GM21786 (cell line): ENCODE results near the gene KNOP1.
"Not testable (repeated sequence)": the region's sequence is repeated elsewhere in the genome, so short reads cannot be mapped to it uniquely, and the experiment has no call there.

ENCODE experiments used
- ATAC-seq: cut with Tn5 transposase; IDR thresholded peaks from one replicate; pipeline ENCODE4 v1.9.1; 2021; ENCODE audit not compliant: unreplicated experiment

The KNOP1 gene

DNA sequence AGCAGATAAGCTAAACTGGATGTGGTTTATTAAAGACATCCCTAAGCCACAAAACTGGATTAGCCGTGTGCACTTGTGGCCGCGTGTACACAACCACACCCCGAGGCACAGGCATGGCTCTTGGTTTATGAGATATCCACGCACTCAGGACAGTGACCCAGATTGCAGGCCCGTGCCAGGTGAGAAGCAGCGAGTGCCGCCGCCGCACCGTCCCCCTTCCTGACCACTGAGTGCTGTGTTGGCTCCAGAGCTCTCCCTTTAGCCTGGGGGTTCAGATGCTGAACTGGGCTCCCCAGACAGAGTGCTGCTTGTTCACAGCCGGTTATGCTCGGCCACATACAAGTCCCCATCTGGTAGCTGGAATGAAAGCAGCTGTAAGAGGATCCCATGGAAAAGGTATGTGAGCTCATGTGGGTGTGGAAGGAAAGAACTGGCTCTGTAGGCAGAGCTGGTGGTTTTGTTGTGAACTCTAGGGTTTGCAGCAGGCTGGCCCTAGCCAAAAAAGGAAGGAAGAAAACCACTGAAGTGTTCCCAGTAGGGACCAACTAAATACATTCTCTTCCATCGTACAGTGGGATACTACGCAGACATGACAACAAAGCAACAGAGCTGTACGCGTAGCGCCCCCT, 29.5 kb downstream of the KNOP1 start:
- ATAC-seq: no peak

GRCh38 chr16:19687279-19687678, 30.7 kb downstream of the KNOP1 start:
- no peak for ATAC-seq

DNA sequence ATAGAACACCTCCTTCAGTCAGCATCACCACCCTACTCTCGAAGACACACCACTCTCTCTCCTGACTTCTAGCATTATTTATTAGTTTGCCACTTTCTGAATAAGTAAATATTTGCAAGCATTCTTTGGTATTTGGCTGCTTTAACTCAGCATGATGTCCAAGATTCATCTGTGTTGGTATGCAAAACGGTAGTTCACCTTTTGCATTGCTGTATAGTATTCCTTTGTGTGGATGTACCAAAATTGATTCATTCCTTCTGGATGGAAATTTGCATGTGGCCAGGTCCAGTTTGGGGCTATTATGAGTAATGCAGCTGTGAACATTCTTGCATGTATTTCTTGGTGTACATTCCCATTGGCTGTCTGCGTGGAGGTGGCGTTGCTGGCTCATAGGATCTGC, 32.9 kb downstream of the KNOP1 start:
- no peak for ATAC-seq

- ATAC-seq: no peak
Measured at GRCh38 chr16:19683453-19684236, 34.4 kb downstream of the KNOP1 start.

GRCh38 chr16:19681637-19682036, 36.4 kb downstream of the KNOP1 start:
- ATAC-seq: no peak

GRCh38 chr16:19680881-19681340, 37.1 kb downstream of the KNOP1 start:
- ATAC-seq: no peak

DNA sequence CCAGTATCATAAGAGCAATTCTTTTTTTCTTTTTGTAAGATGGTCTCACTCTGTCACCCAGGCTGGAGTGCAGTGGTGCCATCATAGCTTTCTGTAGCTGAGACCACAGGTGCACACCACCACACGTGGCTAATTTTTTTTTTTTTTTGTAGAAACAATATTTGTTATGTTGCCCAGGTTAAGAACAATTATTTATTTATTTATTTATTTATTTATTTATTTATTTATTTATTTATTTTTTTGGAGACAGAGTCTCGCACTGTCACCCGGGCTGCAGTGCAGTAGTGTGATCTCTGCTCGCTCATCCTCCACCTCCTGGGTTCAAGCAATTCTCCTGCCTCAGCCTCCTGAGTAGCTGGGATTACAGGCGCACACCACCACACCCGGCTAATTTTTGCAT, 38.7 kb downstream of the KNOP1 start:
- ATAC-seq: not testable (repeated sequence)

DNA sequence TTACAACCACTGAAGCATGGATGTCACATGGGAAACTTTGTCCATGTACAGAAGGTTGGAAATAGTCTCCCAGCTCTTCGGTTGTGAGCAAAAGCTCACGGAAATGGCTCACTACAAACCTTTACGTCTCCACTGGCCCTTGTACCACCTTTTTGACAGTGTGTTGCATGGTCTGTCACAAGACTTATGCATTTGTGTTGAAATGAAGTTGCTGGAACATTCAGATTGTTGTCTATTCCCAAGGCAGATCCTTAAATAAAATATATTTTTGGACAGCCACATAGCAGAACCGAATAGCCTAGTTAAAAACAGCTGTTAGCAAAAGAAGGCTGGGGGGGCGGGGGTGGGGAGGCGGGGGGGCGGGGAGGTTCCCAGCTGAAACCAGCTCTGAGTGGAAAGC, 39.2 kb downstream of the KNOP1 start:
- ATAC-seq: no peak

DNA sequence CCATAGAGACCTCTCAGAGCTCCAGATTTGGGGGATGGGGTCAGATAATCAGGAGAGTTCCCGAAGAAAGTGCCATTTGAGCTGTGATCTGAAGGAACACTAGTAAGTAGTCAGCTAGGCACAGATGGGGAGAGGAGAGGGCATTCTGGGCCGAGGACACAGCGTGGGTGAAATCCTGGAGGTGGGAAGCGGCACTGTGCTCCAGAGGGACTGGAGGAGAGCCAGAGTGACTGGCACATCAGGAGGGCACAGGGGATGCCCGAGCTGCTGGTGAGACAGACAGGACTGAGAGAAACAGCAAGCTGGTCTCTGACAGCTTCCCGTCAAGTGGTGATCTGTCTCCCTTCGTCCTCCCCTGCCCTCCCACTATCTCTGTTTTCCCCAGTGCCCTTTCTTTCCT, 40.6 kb downstream of the KNOP1 start:
- ATAC-seq: no peak

- no peak for ATAC-seq
Measured at GRCh38 chr16:19674485-19674884, 43.5 kb downstream of the KNOP1 start.

GRCh38 chr16:19672378-19672777, 45.6 kb downstream of the KNOP1 start:
- no peak for ATAC-seq

DNA sequence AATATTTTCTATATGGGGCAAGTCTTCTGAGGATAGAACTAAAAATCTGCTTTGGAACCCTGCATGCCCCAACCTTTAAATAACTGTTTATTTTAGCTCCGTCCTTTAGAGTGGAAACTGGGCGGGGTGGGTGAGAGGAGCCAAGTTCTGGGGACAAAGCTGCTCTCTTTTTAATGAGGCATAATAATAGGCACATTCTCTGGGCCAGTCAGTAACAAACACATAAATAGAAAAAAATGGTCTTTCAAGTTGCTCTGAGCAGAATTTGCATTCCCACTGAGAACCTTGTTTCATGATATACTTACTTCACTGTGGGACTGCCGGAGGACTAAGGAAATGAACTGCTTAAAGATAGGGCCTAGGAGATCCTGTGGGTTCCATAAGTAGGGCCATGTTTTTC, 51.5 kb downstream of the KNOP1 start:
- no peak for ATAC-seq

DNA sequence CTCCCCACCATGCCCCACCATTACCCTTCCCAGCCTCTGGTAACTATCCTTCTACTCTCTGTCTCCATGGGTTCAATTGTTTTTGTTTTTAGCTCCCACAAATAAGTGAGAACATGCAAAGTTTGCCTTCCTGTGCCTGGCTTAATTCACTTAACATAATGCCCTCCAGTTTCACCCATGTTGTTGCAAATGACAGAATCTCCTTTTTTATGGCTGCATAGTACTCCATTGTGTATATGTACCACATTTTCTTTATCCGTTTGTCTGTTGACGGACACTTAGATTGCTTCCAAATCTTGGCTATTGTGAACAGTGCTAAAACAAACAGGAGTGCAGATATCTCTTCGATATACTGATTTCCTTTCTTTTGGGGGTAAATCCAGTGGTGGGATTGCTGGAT, 52.7 kb downstream of the KNOP1 start:
- not testable (repeated sequence) for ATAC-seq

GRCh38 chr16:19664166-19664565, 53.9 kb downstream of the KNOP1 start:
- no peak for ATAC-seq

DNA sequence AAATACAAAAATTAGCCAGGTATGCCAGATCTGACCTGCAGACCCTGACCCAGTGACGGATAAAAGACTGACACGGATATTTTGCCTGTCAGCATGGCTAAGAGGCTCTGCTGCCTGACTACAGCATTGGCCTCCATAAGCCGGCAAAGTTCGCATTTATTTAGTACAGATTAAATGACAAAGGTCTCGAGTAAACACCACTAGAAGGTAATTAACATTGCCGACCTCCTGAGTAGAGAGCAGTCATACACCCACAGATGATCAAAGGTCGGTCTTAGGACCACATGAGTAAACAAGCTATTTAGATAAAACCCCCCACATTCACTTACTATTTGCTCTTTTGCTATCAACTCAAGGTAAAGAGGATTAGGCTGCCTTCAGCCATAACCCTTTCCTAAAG, 55.7 kb downstream of the KNOP1 start:
- ATAC-seq: no peak

- ATAC-seq: no peak
Measured at GRCh38 chr16:19660432-19660831, 57.6 kb downstream of the KNOP1 start.

GRCh38 chr16:19659554-19659953, 58.5 kb downstream of the KNOP1 start:
- no peak for ATAC-seq

DNA sequence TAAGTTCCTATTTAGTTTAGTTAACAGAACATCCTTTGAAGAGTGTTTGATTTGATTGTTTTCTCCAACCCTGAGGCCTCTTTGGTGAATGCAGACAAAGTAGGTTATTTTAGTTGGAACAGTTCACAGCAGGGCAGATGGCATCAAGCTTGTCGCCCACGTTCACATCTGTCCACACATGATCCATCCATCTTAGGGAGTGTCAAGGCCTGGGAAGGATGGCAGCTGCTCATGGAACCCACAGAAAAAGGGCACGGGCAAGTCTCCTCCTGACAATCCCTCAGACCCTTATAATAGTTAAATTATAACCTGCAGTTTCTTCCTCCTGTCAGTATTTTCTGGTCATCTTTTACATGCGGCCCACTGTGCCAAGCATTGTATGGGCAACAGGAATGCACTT, 60.2 kb downstream of the KNOP1 start:
- ATAC-seq: no peak

GRCh38 chr16:19655242-19655777, 62.7 kb downstream of the KNOP1 start:
- no peak for ATAC-seq

DNA sequence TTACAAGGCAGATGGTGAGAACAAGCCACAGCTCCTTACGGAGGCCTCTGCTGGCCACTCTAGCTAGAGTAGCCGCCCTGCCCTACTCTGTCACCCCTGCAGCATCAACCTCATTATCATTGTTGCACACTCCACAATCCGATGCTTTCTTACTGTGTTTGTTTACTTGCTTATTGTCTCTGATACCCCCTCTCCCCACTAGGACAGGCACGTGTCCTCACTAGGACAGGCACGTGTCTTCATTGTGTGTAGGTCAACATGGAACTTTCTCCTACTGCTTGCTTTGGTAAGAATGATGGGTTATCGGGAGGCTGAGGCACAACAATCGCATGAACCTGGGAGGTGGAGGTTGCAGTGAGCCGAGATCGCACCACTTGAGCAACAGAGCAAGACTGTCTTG, 63.9 kb downstream of the KNOP1 start:
- ATAC-seq: no peak
